ENCODE results near the gene TMEM158. TPM values are rescaled to one million over a fixed set of nuclear protein-coding genes. Genes with fewer than 3 reads are reported as not detected.

Gene TMEM158
- total RNA-seq, 1 donor: 9.0 TPM

DNA sequence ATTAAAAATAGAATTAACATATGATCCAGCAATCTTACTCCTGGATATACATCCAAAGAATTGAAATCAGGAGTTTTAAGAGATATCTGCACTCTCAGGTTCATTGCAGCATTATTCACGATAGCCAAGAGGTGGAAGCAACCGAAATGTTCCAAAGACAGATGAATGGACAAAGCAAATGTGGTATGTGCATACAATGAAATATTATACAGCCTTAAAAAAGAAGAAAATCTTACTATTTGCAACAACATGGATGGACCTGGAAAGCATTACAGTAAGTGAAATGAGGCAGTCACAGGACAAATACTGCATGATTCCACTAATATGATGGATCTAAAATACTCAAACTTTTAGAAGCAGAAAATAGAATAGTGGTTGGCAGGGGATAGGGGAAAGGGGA lies 9.3 kb upstream of the TMEM158 start:
- Histone ChIP-seq H3K4me1 (ENCODE audit: insufficient read depth, low read length) (no peaks in the 10 kb centered on the region), H3K36me3 (ENCODE audit: insufficient read depth, low read length) (no peaks in the 10 kb centered on the region), H3K27ac (ENCODE audit: low read depth, low read length) (no peak overlapping the region), H2AFZ (ENCODE audit: low read length) (no peak overlapping the region), H3K79me2 (ENCODE audit: insufficient read depth, low read length) (no peaks in the 10 kb centered on the region), H3K9me3 (ENCODE audit: low read depth, low read length) (no peaks in the 10 kb centered on the region), H3K27me3 (ENCODE audit: insufficient read depth, low read length) (peaks cover 29% of the 10 kb centered on the region), H3K4me3 (ENCODE audit: insufficient read depth, low read length) (no peak overlapping the region), H3K4me2 (ENCODE audit: insufficient read depth, low read length) (no peak overlapping the region), H4K20me1 (ENCODE audit: insufficient read depth, low read length) (no peaks in the 10 kb centered on the region)
- DNase-seq (ENCODE audit: insufficient read length, low spot score, missing footprints): no peak
- TF ChIP-seq CTCF (IDR thresholded peaks at IDR 0.05; ENCODE audit: extremely low read depth, low read depth, low read length): no peak

DNA sequence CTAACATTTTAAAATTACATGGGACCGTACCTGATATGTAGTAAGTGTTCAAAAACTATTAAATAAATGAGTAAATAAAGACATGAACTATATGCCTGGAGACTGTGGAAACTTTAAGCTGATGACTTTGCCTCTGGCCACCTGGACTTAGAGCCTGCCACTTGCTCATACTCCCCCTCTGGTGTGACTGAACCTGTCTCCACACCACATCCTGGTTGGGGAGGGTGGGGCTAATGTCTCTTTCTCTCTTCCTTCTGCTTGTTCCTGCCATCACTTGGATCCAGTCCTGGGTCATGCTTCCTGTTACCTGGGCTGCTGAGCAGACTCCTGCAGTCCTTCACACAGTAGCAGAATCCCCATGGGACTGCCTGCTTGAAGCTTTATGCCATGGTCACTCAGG lies 8.2 kb upstream of the TMEM158 start:
- Histone ChIP-seq H3K27me3 (ENCODE audit: insufficient read depth, low read length) (peaks cover 30% of the 10 kb centered on the region), H4K20me1 (ENCODE audit: insufficient read depth, low read length) (no peaks in the 10 kb centered on the region), H3K4me3 (ENCODE audit: insufficient read depth, low read length) (no peak overlapping the region), H3K4me1 (ENCODE audit: insufficient read depth, low read length) (no peaks in the 10 kb centered on the region), H3K4me2 (ENCODE audit: insufficient read depth, low read length) (no peak overlapping the region), H3K79me2 (ENCODE audit: insufficient read depth, low read length) (no peaks in the 10 kb centered on the region), H3K27ac (ENCODE audit: low read depth, low read length) (no peak overlapping the region), H3K9me3 (ENCODE audit: low read depth, low read length) (no peaks in the 10 kb centered on the region), H3K36me3 (ENCODE audit: insufficient read depth, low read length) (no peaks in the 10 kb centered on the region), H2AFZ (ENCODE audit: low read length) (no peak overlapping the region)
- no peak for DNase-seq (ENCODE audit: insufficient read length, low spot score, missing footprints)
- no peak for TF ChIP-seq CTCF (IDR thresholded peaks at IDR 0.05; ENCODE audit: extremely low read depth, low read depth, low read length)

DNA sequence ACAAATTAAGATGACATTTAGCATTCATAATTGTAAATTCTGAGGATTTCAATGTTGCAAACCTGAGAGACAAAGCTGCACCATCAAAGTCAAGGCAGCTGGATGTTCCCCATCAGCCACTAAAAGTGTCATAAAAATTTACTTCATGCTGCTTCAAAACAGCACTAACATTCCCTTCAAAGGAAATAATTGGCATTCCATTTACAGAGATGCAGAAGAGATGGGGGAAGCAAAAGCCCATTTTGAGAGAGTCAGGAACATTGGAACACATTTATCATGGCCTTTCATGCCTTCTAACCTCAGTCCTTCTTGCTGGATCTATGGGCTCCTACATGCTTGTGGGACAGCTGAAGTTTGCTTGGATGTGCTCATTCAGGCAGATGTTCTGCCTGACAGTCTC lies 6.4 kb upstream of the TMEM158 start:
- Histone ChIP-seq H3K4me2 (ENCODE audit: insufficient read depth, low read length) (no peak overlapping the region), H3K4me1 (ENCODE audit: insufficient read depth, low read length) (no peaks in the 10 kb centered on the region), H3K79me2 (ENCODE audit: insufficient read depth, low read length) (no peaks in the 10 kb centered on the region), H4K20me1 (ENCODE audit: insufficient read depth, low read length) (no peaks in the 10 kb centered on the region), H2AFZ (ENCODE audit: low read length) (no peak overlapping the region), H3K27ac (ENCODE audit: low read depth, low read length) (no peak overlapping the region), H3K27me3 (ENCODE audit: insufficient read depth, low read length) (peaks cover 32% of the 10 kb centered on the region), H3K36me3 (ENCODE audit: insufficient read depth, low read length) (no peaks in the 10 kb centered on the region), H3K9me3 (ENCODE audit: low read depth, low read length) (no peaks in the 10 kb centered on the region), H3K4me3 (ENCODE audit: insufficient read depth, low read length) (no peak overlapping the region)
- no peak for TF ChIP-seq CTCF (IDR thresholded peaks at IDR 0.05; ENCODE audit: extremely low read depth, low read depth, low read length)
- no peak for DNase-seq (ENCODE audit: insufficient read length, low spot score, missing footprints)

DNA sequence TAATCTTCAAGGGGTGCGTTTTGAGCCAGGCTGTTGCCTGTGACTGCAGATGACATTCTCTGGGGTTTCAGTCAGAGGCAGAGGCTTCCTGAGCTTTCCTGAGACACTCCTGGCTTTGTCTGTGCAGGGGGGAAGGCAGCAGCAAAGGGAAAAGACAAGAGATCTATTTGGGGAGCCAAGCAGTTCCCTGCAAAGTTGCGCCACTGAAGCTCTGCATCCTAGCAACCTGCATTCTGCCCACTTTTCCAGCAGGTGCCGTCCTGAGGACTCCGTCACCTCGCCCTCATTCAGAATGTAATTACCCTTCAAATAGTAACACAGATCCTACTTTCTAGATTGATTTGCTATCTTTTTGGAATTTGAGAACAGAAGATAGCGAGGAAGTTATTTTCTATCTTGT lies 1.9 kb upstream of the TMEM158 start:
- no peak overlapping the region for H3K4me3 ChIP-seq (ENCODE audit: insufficient read depth, low read length)
- peaks cover 6% of the 10 kb centered on the region for H3K79me2 ChIP-seq (ENCODE audit: insufficient read depth, low read length)
- peaks cover 27% of the 10 kb centered on the region for H3K27me3 ChIP-seq (ENCODE audit: insufficient read depth, low read length)
- TF ChIP-seq CTCF (IDR thresholded peaks at IDR 0.05; ENCODE audit: extremely low read depth, low read depth, low read length): no peak
- H3K4me2 ChIP-seq (ENCODE audit: insufficient read depth, low read length): no peak overlapping the region
- no peaks in the 10 kb centered on the region for H3K36me3 ChIP-seq (ENCODE audit: insufficient read depth, low read length)
- no peaks in the 10 kb centered on the region for H3K9me3 ChIP-seq (ENCODE audit: low read depth, low read length)
- no peaks in the 10 kb centered on the region for H4K20me1 ChIP-seq (ENCODE audit: insufficient read depth, low read length)
- H3K4me1 ChIP-seq (ENCODE audit: insufficient read depth, low read length): peaks cover 15% of the 10 kb centered on the region
- H3K27ac ChIP-seq (ENCODE audit: low read depth, low read length): no peak overlapping the region
- no peak for DNase-seq (ENCODE audit: insufficient read length, low spot score, missing footprints)
- H2AFZ ChIP-seq (ENCODE audit: low read length): no peak overlapping the region

Data from osteoblast (primary cell).